GM12801 (cell line): Measurements from ENCODE around the gene KAT8.

ENCODE experiments used
- TF ChIP-seq, protein P1 (sequence below): IDR thresholded peaks from one replicate; pipeline ENCODE4 v1.5.1; 2011; ENCODE audit warnings: control low read depth; ENCODE audit not compliant: insufficient read length; ENCODE audit errors: extremely low read depth

The KAT8 gene

DNA sequence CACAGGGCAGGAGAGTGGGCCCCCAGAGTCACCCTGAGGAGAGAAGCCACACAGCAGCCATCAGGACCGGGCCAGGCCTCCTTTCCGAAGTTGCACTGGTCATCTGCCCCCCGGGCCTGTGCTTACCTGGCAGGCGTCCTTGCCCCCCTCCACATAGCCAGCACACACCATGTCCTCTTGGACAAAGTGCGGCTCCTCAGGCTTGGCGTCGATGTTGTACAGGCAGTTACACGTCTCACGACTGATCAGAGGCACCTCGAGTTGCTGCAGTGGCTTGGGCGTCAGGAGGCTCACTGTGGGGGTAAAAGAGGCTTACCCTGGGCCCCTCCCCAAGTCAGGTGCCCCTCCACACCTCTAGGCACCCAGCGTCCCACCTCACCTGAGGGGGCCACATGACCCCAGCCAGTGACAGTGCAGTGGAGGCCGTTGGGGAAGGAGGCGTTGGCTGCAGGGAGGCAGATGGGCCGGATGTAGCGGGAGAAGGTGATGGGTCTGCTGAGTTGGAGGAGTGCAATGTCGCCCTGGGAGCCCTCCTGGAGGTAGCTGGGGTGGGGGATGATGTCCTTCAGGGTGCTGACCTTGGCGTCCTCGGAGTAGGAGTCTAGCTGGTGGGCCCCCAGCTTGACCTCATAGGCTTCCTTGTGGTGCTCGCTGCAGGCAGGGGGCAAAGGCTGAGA, 15.0 kb downstream of the KAT8 start:
- TF ChIP-seq, protein P1, sequence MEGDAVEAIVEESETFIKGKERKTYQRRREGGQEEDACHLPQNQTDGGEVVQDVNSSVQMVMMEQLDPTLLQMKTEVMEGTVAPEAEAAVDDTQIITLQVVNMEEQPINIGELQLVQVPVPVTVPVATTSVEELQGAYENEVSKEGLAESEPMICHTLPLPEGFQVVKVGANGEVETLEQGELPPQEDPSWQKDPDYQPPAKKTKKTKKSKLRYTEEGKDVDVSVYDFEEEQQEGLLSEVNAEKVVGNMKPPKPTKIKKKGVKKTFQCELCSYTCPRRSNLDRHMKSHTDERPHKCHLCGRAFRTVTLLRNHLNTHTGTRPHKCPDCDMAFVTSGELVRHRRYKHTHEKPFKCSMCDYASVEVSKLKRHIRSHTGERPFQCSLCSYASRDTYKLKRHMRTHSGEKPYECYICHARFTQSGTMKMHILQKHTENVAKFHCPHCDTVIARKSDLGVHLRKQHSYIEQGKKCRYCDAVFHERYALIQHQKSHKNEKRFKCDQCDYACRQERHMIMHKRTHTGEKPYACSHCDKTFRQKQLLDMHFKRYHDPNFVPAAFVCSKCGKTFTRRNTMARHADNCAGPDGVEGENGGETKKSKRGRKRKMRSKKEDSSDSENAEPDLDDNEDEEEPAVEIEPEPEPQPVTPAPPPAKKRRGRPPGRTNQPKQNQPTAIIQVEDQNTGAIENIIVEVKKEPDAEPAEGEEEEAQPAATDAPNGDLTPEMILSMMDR, result no peak

DNA sequence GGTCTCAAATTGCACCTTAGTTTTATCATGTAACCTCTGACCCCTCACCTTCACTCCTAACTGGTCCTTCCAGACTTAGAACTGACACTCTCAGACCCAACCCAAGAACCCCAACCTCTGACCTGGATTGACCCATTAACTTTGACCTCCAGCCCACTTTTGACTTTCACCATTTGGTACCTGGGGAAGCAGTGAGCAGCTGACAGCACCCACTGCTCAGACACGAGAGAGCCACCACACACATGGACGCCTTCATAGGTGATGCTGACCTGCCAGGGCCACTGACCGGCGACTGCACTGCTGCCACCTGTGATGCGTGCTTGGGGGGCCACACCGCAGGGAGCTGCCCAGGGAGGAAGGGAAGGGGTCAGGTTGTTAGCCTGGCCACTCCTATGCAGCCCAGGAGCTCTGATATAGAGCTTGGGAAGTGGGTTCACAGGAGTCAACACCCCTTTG, 15.6 kb downstream of the KAT8 start:
- TF ChIP-seq, protein P1, result no peak

DNA sequence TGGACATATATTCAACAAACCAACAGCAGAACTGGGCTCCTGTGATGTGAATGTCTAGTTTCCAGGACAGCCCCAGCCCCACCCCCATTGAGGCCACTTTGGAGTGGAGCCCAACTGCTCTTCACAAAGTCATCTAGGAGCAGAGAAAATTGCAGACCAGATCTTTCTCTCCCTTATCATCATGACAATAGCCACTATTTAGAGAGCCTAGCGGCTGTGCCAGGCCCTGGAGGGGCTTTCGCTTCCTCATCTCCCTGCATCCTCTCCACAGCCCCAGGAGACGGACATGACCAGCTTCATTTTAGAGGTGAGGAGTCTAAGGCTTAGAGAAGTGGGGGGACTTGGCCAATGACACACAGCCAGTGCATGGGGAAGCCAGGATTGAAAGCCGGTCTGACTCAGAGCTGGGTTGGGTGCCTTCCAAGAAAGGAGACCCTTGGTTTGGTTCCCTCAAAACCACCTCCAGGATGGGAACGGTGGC, 16.7 kb downstream of the KAT8 start:
- TF ChIP-seq, protein P1, result no peak

DNA sequence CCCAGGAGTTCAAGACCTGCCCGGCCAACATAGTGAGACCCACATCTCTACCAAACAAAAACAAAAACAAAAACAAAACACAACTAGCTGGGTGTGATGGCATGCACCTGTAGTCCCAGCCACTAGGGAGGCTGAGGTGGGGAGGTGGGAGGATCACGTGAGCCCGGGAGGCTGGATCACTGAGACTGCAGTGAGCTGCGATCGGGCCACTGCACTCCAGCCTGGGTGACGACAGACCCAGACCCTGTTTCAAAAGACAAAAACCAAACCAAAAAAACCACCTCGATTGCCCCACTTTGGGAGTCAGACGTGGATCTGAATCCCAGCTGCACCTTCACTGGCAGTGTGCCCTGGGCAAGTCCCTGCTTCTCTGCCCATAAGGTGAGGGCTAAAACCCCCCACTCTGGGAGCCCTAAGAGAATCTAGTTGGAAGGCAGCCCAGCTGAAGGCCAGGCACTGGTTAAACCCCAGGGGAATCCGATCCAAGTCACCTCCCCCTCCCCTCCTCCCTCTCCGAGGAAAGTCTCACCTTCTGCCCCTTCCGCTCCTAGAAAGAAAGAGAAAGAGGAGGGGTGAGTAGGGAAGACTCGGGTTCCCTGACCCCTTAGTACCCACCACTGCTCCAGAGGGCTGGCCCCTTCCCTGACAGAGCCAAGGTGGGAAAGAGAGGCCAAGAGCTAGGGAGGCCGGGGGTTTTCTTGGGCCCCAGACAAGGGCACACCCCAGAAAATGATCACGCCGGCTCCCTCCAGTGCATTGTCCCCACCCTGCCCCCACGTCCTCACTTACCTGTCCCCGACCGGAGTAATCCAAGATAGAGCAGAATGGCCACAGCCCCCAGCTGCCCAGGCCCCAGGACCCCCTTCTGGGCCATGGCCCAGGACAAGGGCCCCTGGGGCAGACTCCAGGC, 17.4 kb downstream of the KAT8 start:
- TF ChIP-seq, protein P1, result no peak

DNA sequence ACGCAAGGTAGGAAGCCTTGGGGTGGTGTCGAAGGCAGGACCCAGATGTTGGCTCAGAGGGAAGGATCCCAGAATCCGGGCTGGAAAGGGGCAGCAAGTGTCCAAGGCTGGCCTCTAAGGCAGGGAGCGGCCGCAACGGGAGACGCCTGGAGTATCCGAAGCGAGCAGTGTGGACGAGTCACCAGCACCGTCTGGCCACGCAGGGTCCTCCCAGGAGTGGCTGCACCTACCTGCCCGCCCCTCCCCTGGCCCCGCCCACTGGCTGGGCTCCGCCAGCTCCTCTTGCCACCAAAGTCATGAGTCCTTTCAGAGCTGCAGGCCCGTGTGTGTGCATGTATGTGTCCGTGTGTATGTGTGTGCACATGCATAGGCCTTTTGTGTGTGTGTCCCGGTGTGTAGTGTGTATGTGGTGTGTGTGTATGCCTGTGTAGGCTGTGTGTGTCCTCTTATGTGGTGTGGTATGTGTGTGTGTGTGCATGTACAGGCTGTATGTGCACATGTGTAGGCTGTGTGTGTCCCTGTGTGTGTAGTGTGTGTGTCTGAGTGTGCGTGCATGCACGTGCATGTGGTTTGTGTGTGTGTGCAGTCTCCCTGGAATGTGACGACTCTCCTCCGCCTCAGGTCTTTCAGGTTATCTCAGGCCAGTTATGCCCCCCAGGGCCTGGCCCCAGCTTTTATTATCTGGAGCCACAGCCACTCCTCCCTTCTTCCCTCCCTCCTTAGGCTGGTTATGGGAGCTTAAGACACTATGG, 18.2 kb downstream of the KAT8 start, which contains the start of gene PRSS8:
TSS of gene PRSS8 (minus strand) at position 193 of the 752 bp plus-strand sequence. CDS start 229 bp downstream, outside the sequence.
- TF ChIP-seq, protein P1, result no peak

DNA sequence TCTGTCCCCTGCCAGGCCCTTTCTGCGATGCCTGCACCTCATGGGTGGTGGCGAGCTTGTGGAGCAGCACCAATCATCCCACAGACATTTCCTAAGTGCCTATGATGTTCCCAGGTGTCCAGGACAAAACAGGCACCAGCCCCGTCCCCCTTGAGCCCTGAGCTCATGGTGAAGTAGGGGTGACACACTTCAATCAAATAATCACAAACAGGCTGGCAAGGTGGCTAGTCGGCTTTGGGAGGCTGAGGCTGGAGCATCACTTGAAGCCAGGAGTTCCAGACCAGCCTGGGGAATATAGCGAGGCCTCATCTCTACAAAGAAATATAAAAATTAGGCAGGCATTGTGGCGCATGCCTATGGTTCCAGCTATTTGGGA, 18.8 kb downstream of the KAT8 start:
- TF ChIP-seq, protein P1, result no peak
